SK-N-SH (cell line): Measurements from ENCODE around the gene PLD4.

Experiments used
- CTCF ChIP-seq: fragments of 200-600 bp; sonication (generic); IDR thresholded peaks from 2 replicates; pipeline ENCODE4 v1.6.1; 2017; ENCODE audit warnings: antibody characterized with exemption, mild to moderate bottlenecking, moderate library complexity
- EP300 ChIP-seq, 2 experiments: IDR thresholded peaks; 2 replicates each; pipeline versions ENCODE4 v1.4.0 to v1.6.1; 2012; ENCODE audit warnings: borderline replicate concordance in 1 of 2, low read depth in 1 of 2, low read length in 1 of 2
- EZH2phosphoT487 ChIP-seq: fragments of 200-600 bp; sonication (generic); IDR thresholded peaks from 2 replicates; pipeline ENCODE4 v1.6.1; 2017; ENCODE audit warnings: low read depth, mixed run types, mild to moderate bottlenecking, antibody characterized with exemption, moderate library complexity, borderline replicate concordance
- MAX ChIP-seq: IDR thresholded peaks from 2 replicates; pipeline ENCODE4 v1.4.0; 2012; ENCODE audit warnings: low read depth
- NRF1 ChIP-seq: IDR thresholded peaks from 2 replicates; pipeline ENCODE4 v1.6.1; 2012; ENCODE audit warnings: low read depth, mild to moderate bottlenecking, low read length
- POLR2AphosphoS5 ChIP-seq: IDR thresholded peaks from 2 replicates; pipeline ENCODE4 v1.6.1; 2012; ENCODE audit warnings: low read depth, low read length
- RCOR1 ChIP-seq: fragments of 150-350 bp; IDR thresholded peaks from 2 replicates; pipeline ENCODE4 v1.6.1; 2017; ENCODE audit warnings: antibody characterized with exemption, low read length
- TAF1 ChIP-seq: IDR thresholded peaks from 2 replicates; pipeline ENCODE4 v1.6.1; 2012; ENCODE audit warnings: low read depth, mild to moderate bottlenecking, low read length, moderate library complexity, borderline replicate concordance

GRCh38 chr14:104969741-104970230 is 45.1 kb downstream of the PLD4 start:
- TF ChIP-seq TAF1 = no peak
- no peak for TF ChIP-seq EP300 (IDR thresholded peaks at IDR 0.05; ENCODE audit: borderline replicate concordance in 1 of 2, low read depth in 1 of 2, low read length in 1 of 2)
- TF ChIP-seq MAX = no peak
- no peak for TF ChIP-seq RCOR1
- no peak for TF ChIP-seq CTCF
- TF ChIP-seq EZH2phosphoT487 = no peak
- no peak for TF ChIP-seq POLR2AphosphoS5
- TF ChIP-seq NRF1 = no peak
